ENCODE measurements around the gene SHISA9.

GRCh38 chr16:13234999-13235398, 333.6 kb downstream of the SHISA9 start:
- TF ChIP-seq CTCF (IDR thresholded peaks at IDR 0.05) = no peak
- no peak for TF ChIP-seq POLR2A (IDR thresholded peaks at IDR 0.05)
